ENCODE data around the gene PAM.

The PAM gene

GRCh38 chr5:102813740-102814139 lies 58.6 kb downstream of the PAM start:
- no peak for DNase-seq (ENCODE audit: low read depth, low spot score)

DNA sequence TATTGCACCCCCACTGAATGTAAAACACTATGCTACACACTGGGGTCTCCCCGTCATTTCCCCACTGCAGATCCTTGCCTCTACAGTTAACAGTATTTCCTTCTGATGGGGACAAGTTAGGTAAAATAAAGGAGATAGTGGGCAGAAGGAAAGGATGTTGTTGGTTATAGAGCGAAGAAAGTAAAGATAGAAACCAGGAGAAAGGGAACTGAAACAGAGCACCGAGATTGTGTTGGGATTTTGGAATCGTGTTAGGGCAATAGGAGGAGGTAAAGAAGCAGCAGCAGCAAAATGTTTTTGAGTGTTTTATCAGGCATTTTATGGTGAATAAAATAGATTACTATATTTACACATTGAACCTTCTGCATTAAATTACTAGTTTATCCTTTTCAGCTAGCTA lies 60.0 kb downstream of the PAM start:
- no peak for DNase-seq (ENCODE audit: low read depth, low spot score)

- no peak for DNase-seq (ENCODE audit: low read depth, low spot score)
Observed at GRCh38 chr5:102815540-102816332, 60.6 kb downstream of the PAM start.

DNA sequence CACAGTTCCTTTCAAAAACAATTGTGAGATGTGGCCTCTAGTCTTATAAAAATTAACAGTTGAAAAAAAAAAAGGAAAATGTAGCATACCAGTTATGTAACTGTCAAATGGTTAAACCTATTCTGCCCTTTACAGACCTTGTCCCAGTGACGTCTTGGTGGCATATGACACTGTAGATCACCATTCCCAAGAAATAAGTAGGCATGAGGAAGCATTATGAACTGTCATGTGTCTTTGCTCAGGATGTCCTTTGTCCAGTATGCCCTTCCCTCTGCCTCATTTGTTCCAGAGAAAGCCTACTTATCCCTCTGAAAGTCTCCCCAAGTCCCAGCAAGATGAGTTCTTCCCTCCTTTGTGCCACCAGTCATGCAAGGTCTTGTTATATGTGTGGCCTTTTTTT lies 63.2 kb downstream of the PAM start:
- no peak for DNase-seq (ENCODE audit: low read depth, low spot score)

- DNase-seq (ENCODE audit: low read depth, low spot score), result no peak
Observed at GRCh38 chr5:102818934-102819333, 63.8 kb downstream of the PAM start.

- no peak for DNase-seq (ENCODE audit: low read depth, low spot score)
Observed at GRCh38 chr5:102819634-102820033, 64.5 kb downstream of the PAM start.

- DNase-seq (ENCODE audit: low read depth, low spot score), result no peak
Observed at GRCh38 chr5:102823441-102823874, 68.4 kb downstream of the PAM start.

GRCh38 chr5:102826629-102827028 lies 71.5 kb downstream of the PAM start:
- no peak for DNase-seq (ENCODE audit: low read depth, low spot score)

DNA sequence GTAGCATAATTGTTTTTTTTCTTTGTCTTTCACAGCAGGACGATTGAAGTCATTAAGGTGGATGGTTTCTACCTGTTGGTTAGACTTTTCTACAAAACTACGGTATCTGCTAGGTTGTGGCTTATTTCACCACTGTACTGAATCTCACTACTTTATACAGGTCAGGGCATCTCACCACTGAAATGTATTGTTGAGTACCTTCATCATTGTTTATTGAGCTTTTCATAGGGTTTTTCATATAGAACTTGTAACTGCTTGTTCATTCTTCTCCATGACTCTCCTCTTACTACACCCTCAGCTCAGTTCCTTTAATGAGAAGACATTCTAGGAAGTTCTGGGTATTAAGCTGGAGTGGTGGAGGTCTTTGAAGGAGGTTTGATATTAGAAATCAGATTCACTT lies 75.1 kb downstream of the PAM start:
- DNase-seq (ENCODE audit: low read depth, low spot score), result no peak

DNA sequence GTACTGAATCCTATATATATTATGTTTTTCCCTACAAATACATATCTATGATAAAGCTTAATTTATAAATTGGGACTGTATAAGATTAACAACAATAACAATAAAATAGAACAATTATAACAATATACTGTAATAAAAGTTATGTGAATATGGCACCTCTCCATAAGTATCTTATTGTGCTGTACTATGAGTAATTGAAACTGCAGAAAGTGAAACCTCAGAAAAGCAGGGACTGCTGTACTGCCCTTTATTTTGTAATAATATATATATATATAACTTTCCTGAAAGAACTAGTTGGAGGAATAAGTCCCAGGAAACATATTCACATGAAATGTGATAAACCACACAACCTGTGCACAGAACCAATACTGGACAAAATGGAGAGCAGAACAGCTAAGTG lies 77.3 kb downstream of the PAM start:
- DNase-seq (ENCODE audit: low read depth, low spot score), result no peak

- no peak for DNase-seq (ENCODE audit: low read depth, low spot score)
Observed at GRCh38 chr5:102833146-102833545, 78.0 kb downstream of the PAM start.

DNA sequence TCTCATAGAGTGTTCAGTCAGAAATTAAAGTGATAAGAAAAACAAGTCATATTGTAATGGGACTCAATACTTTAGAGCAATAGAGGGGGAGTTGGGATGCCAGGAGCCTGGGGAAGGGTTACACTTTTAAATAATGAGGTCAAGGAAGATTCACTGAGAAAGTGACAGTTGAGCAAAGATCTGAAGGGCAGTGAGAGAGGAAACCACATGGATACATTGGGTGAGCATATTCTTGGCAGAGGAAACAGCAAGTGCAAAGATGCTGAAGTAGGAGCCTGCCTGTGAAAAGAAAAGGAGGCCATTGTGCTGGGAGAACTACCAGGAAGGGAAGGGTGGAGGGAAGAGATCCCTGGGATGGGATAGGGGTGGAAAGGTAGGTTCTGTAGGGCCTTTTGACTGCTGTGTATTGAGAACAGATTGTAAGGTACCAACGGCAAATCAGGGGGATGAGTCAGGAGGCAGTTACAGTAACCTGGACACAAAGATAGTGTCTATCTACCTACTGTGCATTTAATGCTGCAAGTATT lies 79.4 kb downstream of the PAM start:
- no peak for DNase-seq (ENCODE audit: low read depth, low spot score)

GRCh38 chr5:102835717-102836116 lies 80.6 kb downstream of the PAM start:
- no peak for DNase-seq (ENCODE audit: low read depth, low spot score)

- no peak for DNase-seq (ENCODE audit: low read depth, low spot score)
Observed at GRCh38 chr5:102841021-102841420, 85.9 kb downstream of the PAM start.

DNA sequence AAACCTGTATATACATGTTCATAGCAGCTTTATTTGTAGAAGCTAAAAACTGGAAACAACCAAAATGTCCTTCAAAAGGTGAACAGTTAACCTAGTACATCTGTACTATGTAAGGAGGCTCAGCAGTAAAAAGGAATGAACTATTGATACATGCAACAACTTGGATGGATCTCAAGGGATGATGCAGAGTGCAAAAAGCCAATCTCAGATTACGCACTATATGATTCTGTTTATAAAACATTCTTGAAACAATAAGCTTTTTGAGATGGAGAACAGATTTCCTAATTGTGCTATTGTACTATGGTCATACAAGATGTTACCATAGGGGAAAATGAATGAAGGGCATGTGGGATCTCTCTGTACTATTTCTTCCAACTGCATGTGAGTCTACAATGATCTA lies 88.9 kb downstream of the PAM start:
- no peak for DNase-seq (ENCODE audit: low read depth, low spot score)

GRCh38 chr5:102845041-102845440 lies 89.9 kb downstream of the PAM start:
- DNase-seq (ENCODE audit: low read depth, low spot score), result no peak

GRCh38 chr5:102850503-102850902 lies 95.4 kb downstream of the PAM start:
- DNase-seq (ENCODE audit: low read depth, low spot score), result no peak

- no peak for DNase-seq (ENCODE audit: low read depth, low spot score)
Observed at GRCh38 chr5:102853680-102854079, 98.6 kb downstream of the PAM start.

- no peak for DNase-seq (ENCODE audit: low read depth, low spot score)
Observed at GRCh38 chr5:102855681-102856388, 100.7 kb downstream of the PAM start.

- DNase-seq (ENCODE audit: low read depth, low spot score), result no peak
Observed at GRCh38 chr5:102856389-102856777, 101.3 kb downstream of the PAM start.

GRCh38 chr5:102857076-102857818 lies 102.1 kb downstream of the PAM start:
- no peak for DNase-seq (ENCODE audit: low read depth, low spot score)

GRCh38 chr5:102858221-102858620 lies 103.1 kb downstream of the PAM start:
- no peak for DNase-seq (ENCODE audit: low read depth, low spot score)
